Left renal pelvis (tissue), 4 donors: ENCODE data around the gene C20orf173. TPM values are rescaled to one million over a fixed set of nuclear protein-coding genes. Genes with fewer than 3 reads are reported as not detected.
A peak's percentile ranks its signal among the peaks of the same experiment; 100 is the strongest.
"Not testable (repeated sequence)": the region's sequence is repeated elsewhere in the genome, so short reads cannot be mapped to it uniquely, and the experiment has no call there.

Source experiments
- DNase-seq, 4 donors: peaks; one replicate each; pipeline ENCODE4 v3.0.0-alpha.2; 2013; ENCODE audit warnings: low read depth in 4 of 4, low spot score in 3 of 4
- polyA plus RNA-seq, 4 donors: library from polyadenylated mRNA; unstranded; fragments of 120-200 nt; gene quantifications; one replicate each; pipeline ENCODE4 v1.2.1, GENCODE V29; 2013; ENCODE audit not compliant: insufficient read length in 4 of 4

The C20orf173 gene
- polyA plus RNA-seq, 4 donors, result not detected

GRCh38 chr20:35547329-35547728, 17.9 kb upstream of the C20orf173 start:
- DNase-seq, result no peak

DNA sequence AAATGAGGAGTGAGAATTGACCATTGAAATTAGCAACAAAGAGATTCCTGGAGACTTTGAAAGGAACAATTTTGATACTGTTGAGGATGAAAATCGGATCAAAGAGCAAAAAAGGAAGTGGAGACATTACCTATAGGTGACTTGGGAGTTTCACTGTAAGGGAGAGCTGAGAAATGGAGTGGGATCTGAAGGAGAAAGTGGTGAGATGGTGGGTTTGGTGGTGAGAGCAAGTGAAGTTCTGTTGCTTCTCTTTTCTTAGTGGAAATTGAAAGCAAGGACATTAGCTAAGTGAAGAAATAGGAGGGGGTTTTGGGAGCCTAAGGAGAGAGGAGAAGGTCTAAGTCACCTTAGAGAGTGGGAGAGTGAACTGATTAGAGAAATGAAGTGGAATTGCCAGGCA, 16.7 kb upstream of the C20orf173 start:
- DNase-seq, result no peak

- DNase-seq, result not testable (repeated sequence)
Measured at GRCh38 chr20:35544941-35545340, 15.5 kb upstream of the C20orf173 start.

- DNase-seq, result no peak
Measured at GRCh38 chr20:35544436-35544835, 15.0 kb upstream of the C20orf173 start.

GRCh38 chr20:35542990-35543389, 13.5 kb upstream of the C20orf173 start:
- no peak for DNase-seq

GRCh38 chr20:35541783-35542662, 12.6 kb upstream of the C20orf173 start, which contains the start of gene ERGIC3:
Gene ERGIC3, plus strand, starts transcription at chr20:35542078. Its CDS starts 20 bp downstream, at chr20:35542098.
- DNase-seq, result peak; percentile 83 to 91 (median 90)

GRCh38 chr20:35541118-35541782, 11.8 kb upstream of the C20orf173 start:
- no peak for DNase-seq

DNA sequence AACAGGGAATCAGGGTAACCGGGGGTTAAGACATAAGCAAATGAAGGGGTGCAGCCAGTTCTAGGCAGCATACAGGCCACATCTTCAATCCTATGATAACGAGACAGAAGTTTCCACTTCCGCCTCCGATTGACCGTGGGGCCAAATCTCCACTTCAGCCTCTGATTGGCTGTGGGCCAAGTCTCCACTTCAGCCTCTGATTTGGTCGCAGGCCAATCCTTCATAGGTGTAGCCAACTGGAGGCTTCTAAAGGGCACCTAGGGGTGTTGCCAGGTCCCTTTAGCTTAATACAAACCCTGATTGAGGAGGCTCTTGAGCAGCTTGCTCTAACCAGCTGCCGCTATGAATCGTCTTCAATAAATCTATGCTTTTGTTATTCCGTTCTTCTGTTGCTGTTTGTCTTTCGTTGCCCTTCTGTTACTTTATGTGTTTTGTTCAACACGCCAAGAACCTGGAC, 10.3 kb upstream of the C20orf173 start:
- DNase-seq, result peak in 1 of 4 donors; percentile 36

GRCh38 chr20:35527122-35527769, 2.2 kb downstream of the C20orf173 start:
- no peak for DNase-seq

GRCh38 chr20:35525639-35526038, 3.8 kb downstream of the C20orf173 start:
- no peak for DNase-seq

DNA sequence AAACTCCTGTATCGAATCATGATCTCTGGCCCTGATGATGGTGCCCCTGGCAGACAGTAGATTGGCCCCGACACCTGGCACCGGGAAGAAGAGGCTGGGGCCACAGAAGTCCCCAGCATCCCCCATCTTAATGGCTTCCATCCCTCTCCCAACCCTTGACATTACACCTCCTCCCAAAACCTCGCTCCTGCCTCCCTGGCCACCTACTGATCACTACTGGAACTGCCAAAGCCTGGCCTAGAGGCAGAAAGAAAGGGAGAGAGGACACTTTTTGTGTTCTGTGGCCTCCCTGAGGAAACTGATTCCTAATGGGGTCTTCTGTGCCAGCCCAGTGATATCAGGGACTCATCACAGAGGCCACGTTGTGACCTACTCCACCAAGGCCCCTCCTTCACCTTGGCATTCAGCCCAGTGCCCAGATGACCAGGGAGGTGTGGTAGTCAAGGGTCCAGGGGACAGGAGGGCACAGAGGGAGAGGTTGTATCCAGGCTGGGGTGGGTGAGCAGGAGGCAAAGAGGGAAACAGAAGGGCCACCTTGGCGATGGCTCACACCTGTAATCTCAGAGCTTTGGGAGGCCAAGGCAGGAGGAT, 6.1 kb downstream of the C20orf173 start:
- DNase-seq, result no peak

DNA sequence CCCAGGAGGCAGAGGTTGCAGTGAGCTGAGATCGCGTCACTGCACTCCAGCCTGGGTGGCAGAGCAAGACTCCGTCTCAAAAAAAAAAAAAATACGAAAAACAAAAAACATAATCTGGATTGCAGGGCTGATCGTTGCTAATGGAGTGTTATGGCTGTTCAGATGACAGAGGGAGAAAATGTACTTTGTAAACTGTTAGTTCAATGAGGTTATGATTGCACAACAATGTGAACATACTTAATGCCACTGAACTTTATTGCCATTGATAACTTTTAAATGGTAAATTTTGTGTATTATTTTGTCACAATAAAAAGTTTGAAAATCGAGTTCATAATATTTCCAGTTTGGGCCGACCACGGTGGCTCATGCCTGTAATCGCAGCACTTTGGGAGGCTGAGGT, 10.5 kb downstream of the C20orf173 start:
- DNase-seq, result no peak

DNA sequence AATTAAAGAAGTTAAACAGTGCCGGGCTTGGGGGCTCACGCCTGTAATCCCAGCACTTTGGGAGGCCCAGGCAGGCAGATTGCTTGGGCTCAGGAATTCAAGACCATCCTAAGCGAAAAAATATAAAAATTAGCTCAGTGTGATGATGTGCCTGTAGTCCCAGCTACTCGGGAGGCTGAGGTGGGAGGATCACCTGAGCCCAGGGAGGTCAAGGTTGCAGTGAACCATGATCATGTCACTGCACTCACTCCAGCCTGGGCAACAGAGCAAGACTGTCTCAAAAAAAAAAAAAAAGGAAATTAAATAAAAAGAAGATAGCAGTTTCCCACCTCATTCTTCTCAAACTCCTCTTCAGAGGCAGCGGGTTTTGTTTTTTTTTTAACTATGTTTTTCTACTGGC, 11.7 kb downstream of the C20orf173 start:
- not testable (repeated sequence) for DNase-seq

- DNase-seq, result no peak
Measured at GRCh38 chr20:35517125-35517524, 12.3 kb downstream of the C20orf173 start.

GRCh38 chr20:35515949-35516645, 13.4 kb downstream of the C20orf173 start:
- DNase-seq, result no peak

DNA sequence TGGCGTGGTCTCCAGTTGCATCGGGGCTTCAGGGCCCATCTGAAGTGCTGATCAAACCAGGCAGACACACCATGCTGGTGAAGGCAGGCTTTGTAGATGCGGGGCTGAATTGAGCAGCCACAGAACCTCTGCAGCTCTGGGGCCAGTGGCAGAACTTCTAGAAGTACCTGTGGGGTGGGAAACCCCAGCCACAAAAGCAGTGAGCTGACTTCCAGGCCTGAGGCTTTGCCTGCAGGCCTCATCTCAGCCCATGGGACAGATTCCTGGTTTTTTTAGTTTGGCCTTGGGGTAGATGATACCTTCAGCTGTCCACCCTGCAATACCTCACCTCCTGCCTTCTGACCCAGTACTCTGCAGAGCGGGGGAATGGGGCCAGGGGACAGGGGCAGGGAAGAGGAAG, 14.1 kb downstream of the C20orf173 start:
- DNase-seq, result no peak

- no peak for DNase-seq
Measured at GRCh38 chr20:35514371-35514932, 15.0 kb downstream of the C20orf173 start.

GRCh38 chr20:35511814-35512420, 17.5 kb downstream of the C20orf173 start:
- DNase-seq, result peak in 3 of 4 donors; percentile 5 to 8 (median 6)

- DNase-seq, result no peak
Measured at GRCh38 chr20:35510951-35511735, 18.3 kb downstream of the C20orf173 start.
